Esophagus squamous epithelium (tissue), 5 donors: Measurements from ENCODE around the gene GAK. TPM values are rescaled to one million over a fixed set of nuclear protein-coding genes. Genes with fewer than 3 reads are reported as not detected.

ENCODE experiments used
- DNase-seq: peaks from one replicate; lab custom pipeline; 2025; lab: John Stamatoyannopoulos, UW
- H3K27ac ChIP-seq, 4 donors: fragments of 200-600 bp; sonication (generic); one replicate each; pipeline ENCODE4 v1.5.1; 2016 to 2019; ENCODE audit warnings: mild to moderate bottlenecking in 1 of 4
- H3K27me3 ChIP-seq, 4 donors: fragments of 200-600 bp; sonication (generic); 1 replicate in 3 of 4; 2 replicates in 1 of 4; pipeline versions ENCODE4 v1.5.1 to v1.6.0; 2017 to 2021; ENCODE audit warnings: antibody characterized with exemption in 1 of 4
- H3K36me3 ChIP-seq, 3 donors: fragments of 200-600 bp; sonication (generic); one replicate each; pipeline ENCODE4 v1.5.1; 2016 to 2019
- H3K4me1 ChIP-seq, 3 donors: fragments of 200-600 bp; sonication (generic); one replicate each; pipeline ENCODE4 v1.5.1; 2017 to 2019
- H3K4me3 ChIP-seq, 4 donors: fragments of 200-600 bp; sonication (generic); 1 replicate in 3 of 4; 2 replicates in 1 of 4; pipeline ENCODE4 v1.5.1; 2016 to 2019; ENCODE audit warnings: mild to moderate bottlenecking in 2 of 4, moderate library complexity in 1 of 4
- H3K9me3 ChIP-seq, 3 donors: fragments of 200-600 bp; sonication (generic); one replicate each; pipeline ENCODE4 v1.5.1; 2016 to 2019
- POLR2A ChIP-seq, 4 donors: fragments of 450-650 bp; IDR thresholded peaks; one replicate each; pipeline ENCODE4 v1.6.1; 2017; ENCODE audit warnings: antibody characterized with exemption in 4 of 4, mild to moderate bottlenecking in 4 of 4, moderate library complexity in 3 of 4
- WGBS, 2 donors: methylation state at CpG; one replicate each; pipeline ENCODE4 v1.1.5; 2018; 5-methylcytosine and 5-hydroxymethylcytosine counted together
- intact Hi-C: fragments of 100-400 bp; cut with DNase I; formaldehyde crosslinking; loops from one replicate; pipeline ENCODE4 v1.15.0; 2022
- total RNA-seq, 4 donors: library from RNA; depleted of rRNA; stranded (reverse); fragments of >200 nt; gene quantifications; one replicate each; pipeline ENCODE4 v1.1.0, GENCODE V29; 2016
- TF ChIP-seq, protein P1 (sequence below), 6 experiments: fragments of 450-650 bp in 4 of 6; fragments of 200-600 bp in 2 of 6; sonication (generic) in 2 of 6; IDR thresholded peaks; one replicate each; pipeline ENCODE4 v1.5.1; 2016 to 2019; ENCODE audit warnings: antibody characterized with exemption in 6 of 6, mild to moderate bottlenecking in 4 of 6, moderate library complexity in 4 of 6
- donor health status: DM: yes; HTN: yes; CAD: no.

Gene GAK
- total RNA-seq, 4 donors from 2014 or later = 70.6 to 97.8 (median 80.7) TPM

DNA sequence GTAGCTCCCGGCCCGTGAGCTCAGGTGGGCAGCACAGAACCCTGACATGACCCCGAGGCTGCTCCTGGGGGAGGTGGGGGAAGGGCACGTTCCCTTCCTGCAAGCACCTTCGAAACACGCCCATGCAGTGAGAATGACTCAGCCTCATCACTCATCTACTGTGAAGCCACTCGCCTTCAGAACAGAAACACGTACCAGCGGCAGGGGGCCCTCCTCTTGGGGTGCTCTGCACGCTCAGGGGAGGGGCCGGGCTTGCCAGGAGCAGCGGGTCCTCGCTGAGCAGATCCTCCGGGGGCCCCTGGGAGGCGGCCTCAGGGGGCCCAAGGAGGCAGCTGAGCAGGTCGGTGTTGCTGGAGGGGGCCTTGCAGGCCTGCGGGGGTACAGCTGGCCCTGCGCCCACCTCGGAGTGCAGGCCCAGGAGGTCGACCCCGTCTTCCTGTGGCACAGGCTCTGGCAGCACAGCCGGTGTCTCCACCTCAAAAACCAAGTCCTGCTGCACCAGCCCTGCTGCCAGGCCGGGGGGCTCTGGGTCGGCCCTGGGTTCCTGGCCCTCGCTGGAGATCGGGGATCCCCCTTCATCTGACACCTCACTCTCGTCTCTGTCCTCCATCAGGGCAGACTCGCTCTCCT is 65.2 kb downstream of the GAK start:
- Histone ChIP-seq H3K4me1 (peaks cover 0 to 5% (median 0%) of the 10 kb centered on the region in 3 donors), H3K36me3 (peaks cover 35 to 99% (median 53%) of the 10 kb centered on the region in 3 donors), H3K27ac (no peak overlapping the region), H3K9me3 (no peaks in the 10 kb centered on the region), H3K4me3 (no peak overlapping the region), H3K27me3 (no peaks in the 10 kb centered on the region)
- no peak for DNase-seq
- whole genome bisulfite sequencing, 2 donors = 63 to 75% methylated on average over 4 to 7 of the region's 28 CpGs
- intact Hi-C loops = no loop called here
- TF ChIP-seq, protein P1, sequence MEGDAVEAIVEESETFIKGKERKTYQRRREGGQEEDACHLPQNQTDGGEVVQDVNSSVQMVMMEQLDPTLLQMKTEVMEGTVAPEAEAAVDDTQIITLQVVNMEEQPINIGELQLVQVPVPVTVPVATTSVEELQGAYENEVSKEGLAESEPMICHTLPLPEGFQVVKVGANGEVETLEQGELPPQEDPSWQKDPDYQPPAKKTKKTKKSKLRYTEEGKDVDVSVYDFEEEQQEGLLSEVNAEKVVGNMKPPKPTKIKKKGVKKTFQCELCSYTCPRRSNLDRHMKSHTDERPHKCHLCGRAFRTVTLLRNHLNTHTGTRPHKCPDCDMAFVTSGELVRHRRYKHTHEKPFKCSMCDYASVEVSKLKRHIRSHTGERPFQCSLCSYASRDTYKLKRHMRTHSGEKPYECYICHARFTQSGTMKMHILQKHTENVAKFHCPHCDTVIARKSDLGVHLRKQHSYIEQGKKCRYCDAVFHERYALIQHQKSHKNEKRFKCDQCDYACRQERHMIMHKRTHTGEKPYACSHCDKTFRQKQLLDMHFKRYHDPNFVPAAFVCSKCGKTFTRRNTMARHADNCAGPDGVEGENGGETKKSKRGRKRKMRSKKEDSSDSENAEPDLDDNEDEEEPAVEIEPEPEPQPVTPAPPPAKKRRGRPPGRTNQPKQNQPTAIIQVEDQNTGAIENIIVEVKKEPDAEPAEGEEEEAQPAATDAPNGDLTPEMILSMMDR (IDR thresholded peaks at IDR 0.05) = no peak
- TF ChIP-seq POLR2A (IDR thresholded peaks at IDR 0.05) = no peak

DNA sequence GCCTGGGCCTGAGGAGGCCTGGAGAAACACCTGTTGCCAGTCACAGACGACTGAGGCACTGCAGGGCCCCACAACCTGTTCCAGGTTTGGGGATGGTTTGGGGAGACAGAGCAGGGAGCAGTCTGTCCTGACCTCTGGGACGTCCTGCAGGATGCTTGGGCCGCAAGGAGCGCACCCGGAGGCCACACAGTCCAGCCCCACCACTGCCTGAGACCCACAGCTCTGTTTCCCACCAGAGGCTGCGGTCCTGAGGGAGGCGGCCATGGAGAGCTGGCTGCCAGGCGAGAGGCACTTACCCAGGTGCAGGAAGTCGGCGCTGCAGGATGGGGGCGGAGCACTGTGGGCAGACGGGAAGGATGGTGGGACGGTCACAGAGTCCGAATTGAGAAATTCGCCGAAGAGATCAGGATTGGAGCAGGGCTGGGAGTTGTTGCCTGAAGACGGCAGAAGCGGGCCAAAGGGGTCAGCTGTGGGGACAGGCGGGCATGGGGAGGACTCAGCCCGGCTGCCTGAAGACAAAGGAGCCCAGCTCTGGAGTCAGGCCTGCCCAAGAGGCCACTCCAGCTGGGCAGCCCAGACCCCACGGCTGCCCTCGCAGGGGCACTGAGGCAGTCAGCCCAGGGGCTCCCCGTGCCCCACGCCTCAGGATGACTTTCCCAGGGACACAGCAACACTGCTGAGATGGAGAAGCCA is 65.9 kb downstream of the GAK start:
- H3K27ac ChIP-seq = no peak overlapping the region
- peaks cover 33 to 99% (median 50%) of the 10 kb centered on the region in 3 donors for H3K36me3 ChIP-seq
- DNase-seq = no peak
- no peak for TF ChIP-seq POLR2A (IDR thresholded peaks at IDR 0.05)
- TF ChIP-seq, protein P1 (IDR thresholded peaks at IDR 0.05) = no peak
- intact Hi-C loops = no loop called here
- no peak overlapping the region for H3K4me3 ChIP-seq
- H3K27me3 ChIP-seq = no peaks in the 10 kb centered on the region
- WGBS, 2 donors = 90 to 92% methylated on average over 12 to 15 of the region's 24 CpGs
- H3K4me1 ChIP-seq = peaks cover 0 to 5% (median 0%) of the 10 kb centered on the region in 3 donors
- H3K9me3 ChIP-seq = no peaks in the 10 kb centered on the region

DNA sequence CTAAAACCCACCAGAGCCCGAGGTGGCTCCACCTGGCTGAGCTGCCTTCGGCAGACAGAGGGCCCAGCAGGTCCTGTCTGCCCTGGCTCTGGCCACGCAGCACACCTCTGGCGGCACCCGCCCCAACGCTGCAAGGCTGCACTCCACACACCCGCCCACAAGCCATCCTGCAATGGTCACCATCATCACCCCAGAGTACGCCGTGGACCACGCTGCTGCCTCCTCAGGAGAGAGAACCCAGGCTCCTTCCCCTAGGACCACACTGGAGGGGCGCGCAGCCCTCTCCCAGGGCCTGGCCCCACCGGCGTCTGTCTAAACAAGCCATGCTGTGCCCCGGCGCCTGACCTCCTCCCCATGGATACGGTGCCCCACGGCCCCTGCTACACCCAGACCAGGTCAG is 66.5 kb downstream of the GAK start:
- no peaks in the 10 kb centered on the region for H3K27me3 ChIP-seq
- no peak for DNase-seq
- peaks cover 0 to 5% (median 0%) of the 10 kb centered on the region in 3 donors for H3K4me1 ChIP-seq
- intact Hi-C loops = no loop called here
- WGBS, 2 donors = 92 to 98% methylated on average over 6 to 11 of the region's 18 CpGs
- no peak for TF ChIP-seq POLR2A (IDR thresholded peaks at IDR 0.05)
- TF ChIP-seq, protein P1 (IDR thresholded peaks at IDR 0.05) = no peak
- no peak overlapping the region for H3K4me3 ChIP-seq
- H3K36me3 ChIP-seq = peaks cover 38 to 99% (median 49%) of the 10 kb centered on the region in 3 donors
- H3K27ac ChIP-seq = no peak overlapping the region
- no peaks in the 10 kb centered on the region for H3K9me3 ChIP-seq

DNA sequence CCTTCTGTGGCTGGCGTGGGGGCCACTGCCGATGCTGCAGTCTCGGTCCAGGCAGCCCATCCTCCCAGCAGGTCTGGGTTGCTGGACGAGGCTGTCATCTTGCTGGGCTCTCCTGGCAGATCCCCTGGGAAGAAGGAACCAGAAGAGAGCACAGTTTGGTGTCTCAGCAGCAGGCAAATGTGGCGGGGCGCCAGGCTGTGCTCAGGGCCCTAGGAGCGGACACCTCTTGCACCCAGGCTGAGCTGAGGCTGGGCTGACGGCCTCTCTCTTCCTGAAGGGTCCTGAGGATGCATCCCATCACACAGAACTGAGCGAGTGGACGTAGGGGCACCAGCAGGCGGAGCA is 67.0 kb downstream of the GAK start:
- TF ChIP-seq, protein P1 (IDR thresholded peaks at IDR 0.05) = no peak
- TF ChIP-seq POLR2A (IDR thresholded peaks at IDR 0.05) = no peak
- Histone ChIP-seq H3K36me3 (peaks cover 36 to 99% (median 48%) of the 10 kb centered on the region in 3 donors), H3K27ac (no peak overlapping the region), H3K4me3 (no peak overlapping the region), H3K9me3 (no peaks in the 10 kb centered on the region), H3K27me3 (no peaks in the 10 kb centered on the region), H3K4me1 (peaks cover 0 to 5% (median 0%) of the 10 kb centered on the region in 3 donors)
- WGBS, 2 donors = 93 to 96% methylated on average over 5 to 6 of the region's 11 CpGs
- intact Hi-C loops = no loop called here
- DNase-seq = no peak

DNA sequence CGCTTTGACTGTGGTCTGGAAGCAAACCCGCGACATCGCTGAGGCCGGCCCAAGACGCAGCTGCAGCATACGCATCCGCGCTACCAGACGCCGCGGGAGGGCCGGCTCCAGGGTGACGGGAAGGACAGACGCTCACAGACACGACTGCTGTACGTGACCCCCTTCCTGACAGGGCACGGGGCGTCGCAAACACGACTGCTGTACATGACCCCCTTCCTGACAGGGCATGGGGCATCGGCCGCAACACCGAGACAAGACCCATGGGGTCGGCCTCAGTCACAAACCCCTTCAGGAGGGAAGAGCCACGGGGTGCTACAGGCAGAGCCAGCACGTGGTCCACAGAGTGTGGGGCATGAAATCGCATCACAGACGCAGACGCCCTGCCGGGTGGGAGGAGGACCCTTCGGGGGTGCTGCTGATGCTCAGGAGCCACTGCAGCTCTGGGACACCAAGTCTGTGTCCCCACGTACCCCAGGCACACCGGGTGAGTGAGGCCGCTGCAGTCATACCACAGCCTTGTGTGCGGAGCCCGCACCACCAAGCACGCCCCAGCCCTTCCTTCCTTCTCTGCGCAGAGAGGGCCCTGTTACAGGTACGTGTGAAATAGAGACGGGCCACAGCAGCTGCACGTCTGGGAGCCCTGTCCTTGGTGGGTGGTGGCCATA is 67.5 kb downstream of the GAK start:
- peaks cover 38 to 99% (median 50%) of the 10 kb centered on the region in 3 donors for H3K36me3 ChIP-seq
- TF ChIP-seq, protein P1 (IDR thresholded peaks at IDR 0.05) = no peak
- no peak for TF ChIP-seq POLR2A (IDR thresholded peaks at IDR 0.05)
- WGBS, 2 donors = 98 to 99% methylated on average over 15 to 18 of the region's 42 CpGs

More for the DNA sequence above, 67.5 kb downstream of the GAK start:
- no peak for DNase-seq
- intact Hi-C loops = no loop called here
- Histone ChIP-seq H3K4me1 (peaks cover 0 to 5% (median 0%) of the 10 kb centered on the region in 3 donors), H3K4me3 (no peak overlapping the region), H3K27ac (no peak overlapping the region), H3K9me3 (no peaks in the 10 kb centered on the region), H3K27me3 (no peaks in the 10 kb centered on the region)
